DND-41 (cell line): Measurements from ENCODE around the gene LRRC31.

Experiments used
- ATAC-seq: fragments of 200-7000 bp; cut with Tn5 transposase; 3 replicates; pipeline ENCODE4 v1.9.1; 2021; ENCODE audit warnings: low read depth; ENCODE audit not compliant: insufficient read depth
- DNase-seq: peaks from one replicate; pipeline ENCODE4 v3.0.0-alpha.2; 2020
- H2AFZ ChIP-seq: 2 replicates; pipeline ENCODE4 v1.6.0; 2012; ENCODE audit warnings: low read depth, low read length
- H3K27ac ChIP-seq: 2 replicates; pipeline ENCODE4 v1.5.1; 2012; ENCODE audit warnings: low read length, inconsistent platforms
- H3K27me3 ChIP-seq: fragments of 200-600 bp; sonication (generic); 2 replicates; pipeline ENCODE4 v1.6.0; 2012; ENCODE audit warnings: low read length, mild to moderate bottlenecking, inconsistent platforms; ENCODE audit not compliant: insufficient read depth, poor library complexity
- H3K36me3 ChIP-seq: 2 replicates; pipeline ENCODE4 v1.5.1; 2012; ENCODE audit warnings: low read length, inconsistent platforms; ENCODE audit not compliant: insufficient read depth
- H3K4me1 ChIP-seq: 2 replicates; pipeline ENCODE4 v1.5.1; 2012; ENCODE audit warnings: mild to moderate bottlenecking, low read length; ENCODE audit not compliant: insufficient read depth
- H3K4me2 ChIP-seq: 2 replicates; pipeline ENCODE4 v1.6.0; 2012; ENCODE audit warnings: mild to moderate bottlenecking, moderate library complexity, low read length, inconsistent platforms; ENCODE audit not compliant: insufficient read depth
- H3K4me3 ChIP-seq, 2 experiments: fragments of 200-600 bp in 1 of 2; shearing (Covaris generic) in 1 of 2; 2 replicates each; pipeline ENCODE4 v1.5.1; 2012 to 2016; ENCODE audit warnings: inconsistent platforms in 2 of 2, low read length in 2 of 2, mild to moderate bottlenecking in 2 of 2, low read depth in 1 of 2, moderate library complexity in 1 of 2
- H3K79me2 ChIP-seq: 2 replicates; pipeline ENCODE4 v1.6.0; 2012; ENCODE audit warnings: low read length, inconsistent platforms; ENCODE audit not compliant: insufficient read depth
- H3K9ac ChIP-seq: 2 replicates; pipeline ENCODE4 v1.6.0; 2012; ENCODE audit warnings: low read depth, mild to moderate bottlenecking, inconsistent platforms, low read length, moderate library complexity
- H3K9me3 ChIP-seq: 2 replicates; pipeline ENCODE4 v1.5.1; 2012; ENCODE audit warnings: low read length, moderate library complexity, mild to moderate bottlenecking, inconsistent platforms; ENCODE audit not compliant: insufficient read depth, severe bottlenecking
- H4K20me1 ChIP-seq: 2 replicates; pipeline ENCODE4 v1.6.0; 2012; ENCODE audit warnings: low read length; ENCODE audit not compliant: insufficient read depth
- CTCF ChIP-seq: IDR thresholded peaks from 2 replicates; pipeline ENCODE4 v1.5.1; 2012; ENCODE audit warnings: borderline replicate concordance, low read length, moderate library complexity, mild to moderate bottlenecking; ENCODE audit not compliant: poor library complexity, severe bottlenecking; ENCODE audit errors: extremely low read depth
- EZH2 ChIP-seq: IDR thresholded peaks from 3 replicates; pipeline ENCODE4 v1.6.1; 2012; ENCODE audit warnings: borderline replicate concordance, low read depth, mild to moderate bottlenecking, moderate library complexity, low read length, inconsistent platforms; ENCODE audit not compliant: severe bottlenecking

LRRC31 gene

GRCh38 chr3:169868369-169868768 is 1.4 kb downstream of the LRRC31 start:
- H3K27me3 ChIP-seq = peaks cover 3% of the 10 kb centered on the region
- no peak overlapping the region for H3K27ac ChIP-seq
- no peak overlapping the region for H3K9ac ChIP-seq
- H3K4me2 ChIP-seq = no peak overlapping the region
- H3K4me3 ChIP-seq = no peak overlapping the region
- H3K4me1 ChIP-seq = peaks cover 10% of the 10 kb centered on the region
- DNase-seq (no peak), ATAC-seq (no peak)
- no peak overlapping the region for H2AFZ ChIP-seq
- TF ChIP-seq CTCF (no peak), EZH2 (no peak)
- no peaks in the 10 kb centered on the region for H4K20me1 ChIP-seq
- no peaks in the 10 kb centered on the region for H3K9me3 ChIP-seq
- no peaks in the 10 kb centered on the region for H3K79me2 ChIP-seq
- no peaks in the 10 kb centered on the region for H3K36me3 ChIP-seq

GRCh38 chr3:169867584-169868210 is 2.0 kb downstream of the LRRC31 start:
- Histone ChIP-seq H3K36me3 (no peaks in the 10 kb centered on the region), H3K9me3 (no peaks in the 10 kb centered on the region), H2AFZ (no peak overlapping the region), H3K27me3 (peaks cover 3% of the 10 kb centered on the region), H3K79me2 (no peaks in the 10 kb centered on the region), H3K4me1 (peaks cover 14% of the 10 kb centered on the region), H3K9ac (no peak overlapping the region), H3K27ac (no peak overlapping the region), H3K4me2 (no peak overlapping the region), H4K20me1 (no peaks in the 10 kb centered on the region), H3K4me3 (no peak overlapping the region)
- TF ChIP-seq EZH2 (no peak), CTCF (no peak)
- no peak for DNase-seq
- no peak for ATAC-seq

- TF ChIP-seq CTCF = no peak
- TF ChIP-seq EZH2 = no peak
- Histone ChIP-seq H3K9ac (no peak overlapping the region), H3K4me1 (peaks cover 8% of the 10 kb centered on the region), H3K4me3 (no peak overlapping the region), H3K4me2 (no peak overlapping the region), H3K27ac (no peak overlapping the region), H3K79me2 (no peaks in the 10 kb centered on the region), H3K9me3 (no peaks in the 10 kb centered on the region), H3K36me3 (no peaks in the 10 kb centered on the region), H3K27me3 (peaks cover 3% of the 10 kb centered on the region), H2AFZ (no peak overlapping the region), H4K20me1 (no peaks in the 10 kb centered on the region)
- no peak for ATAC-seq
- no peak for DNase-seq
Measured at GRCh38 chr3:169865176-169865767, 4.5 kb downstream of the LRRC31 start.
